Keratinocyte (primary cell): Measurements from ENCODE around the gene SYNJ1.

Source experiments
- EZH2 ChIP-seq: IDR thresholded peaks from one replicate; pipeline ENCODE4 v1.6.1; 2012; ENCODE audit warnings: inconsistent platforms, mild to moderate bottlenecking, low read length, moderate library complexity
- TF ChIP-seq, protein P1 (sequence below), 3 experiments: IDR thresholded peaks in 1 of 3; conservative IDR thresholded peaks in 1 of 3; optimal IDR thresholded peaks in 1 of 3; 2 replicates in 2 of 3; 3 replicates in 1 of 3; pipeline versions ENCODE3 to v1.5.1; 2011; ENCODE audit warnings: low read length in 3 of 3, mild to moderate bottlenecking in 3 of 3, moderate library complexity in 2 of 3, control low read depth in 1 of 3, inconsistent platforms in 1 of 3; ENCODE audit not compliant: insufficient read depth in 2 of 3; ENCODE audit errors: extremely low read depth in 1 of 3

DNA sequence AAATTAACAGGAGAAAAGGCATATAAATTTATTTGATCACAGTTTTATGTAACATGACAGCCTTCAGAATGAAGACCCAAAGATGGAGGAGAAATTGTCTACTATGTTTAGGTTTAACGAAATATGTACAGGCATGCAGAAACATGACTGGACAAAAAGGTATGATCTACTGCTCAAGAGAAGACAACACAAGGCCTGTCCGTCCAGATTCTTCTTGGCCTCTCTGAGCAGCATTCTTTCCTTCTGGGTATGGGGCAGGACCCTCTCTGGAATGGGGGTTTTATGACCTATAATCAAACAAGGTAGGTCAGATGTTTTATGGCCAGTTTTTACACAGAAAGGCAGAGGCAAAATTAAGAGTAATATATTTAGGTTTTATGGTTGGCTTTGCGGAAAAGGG lies 13.5 kb upstream of the SYNJ1 start:
- TF ChIP-seq EZH2 = no peak
- TF ChIP-seq, protein P1, sequence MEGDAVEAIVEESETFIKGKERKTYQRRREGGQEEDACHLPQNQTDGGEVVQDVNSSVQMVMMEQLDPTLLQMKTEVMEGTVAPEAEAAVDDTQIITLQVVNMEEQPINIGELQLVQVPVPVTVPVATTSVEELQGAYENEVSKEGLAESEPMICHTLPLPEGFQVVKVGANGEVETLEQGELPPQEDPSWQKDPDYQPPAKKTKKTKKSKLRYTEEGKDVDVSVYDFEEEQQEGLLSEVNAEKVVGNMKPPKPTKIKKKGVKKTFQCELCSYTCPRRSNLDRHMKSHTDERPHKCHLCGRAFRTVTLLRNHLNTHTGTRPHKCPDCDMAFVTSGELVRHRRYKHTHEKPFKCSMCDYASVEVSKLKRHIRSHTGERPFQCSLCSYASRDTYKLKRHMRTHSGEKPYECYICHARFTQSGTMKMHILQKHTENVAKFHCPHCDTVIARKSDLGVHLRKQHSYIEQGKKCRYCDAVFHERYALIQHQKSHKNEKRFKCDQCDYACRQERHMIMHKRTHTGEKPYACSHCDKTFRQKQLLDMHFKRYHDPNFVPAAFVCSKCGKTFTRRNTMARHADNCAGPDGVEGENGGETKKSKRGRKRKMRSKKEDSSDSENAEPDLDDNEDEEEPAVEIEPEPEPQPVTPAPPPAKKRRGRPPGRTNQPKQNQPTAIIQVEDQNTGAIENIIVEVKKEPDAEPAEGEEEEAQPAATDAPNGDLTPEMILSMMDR (optimal IDR thresholded peaks at IDR 0.05 in 1 of 3, IDR thresholded peaks at IDR 0.05 in 1 of 3, conservative IDR thresholded peaks at IDR 0.05 in 1 of 3; ENCODE audit: extremely low read depth in 1 of 3, insufficient read depth in 2 of 3, low read length in 3 of 3) = no peak
